ENCODE data around the gene MDN1. TPM values are rescaled to one million over a fixed set of nuclear protein-coding genes. Genes with fewer than 3 reads are reported as not detected.

MDN1 gene
- total and polyA plus RNA-seq, 2 of the 13 experiments (the other 11 are each of a cell fraction or from before 2014, with no cell fraction given) = 18.8 to 52.9 TPM

DNA sequence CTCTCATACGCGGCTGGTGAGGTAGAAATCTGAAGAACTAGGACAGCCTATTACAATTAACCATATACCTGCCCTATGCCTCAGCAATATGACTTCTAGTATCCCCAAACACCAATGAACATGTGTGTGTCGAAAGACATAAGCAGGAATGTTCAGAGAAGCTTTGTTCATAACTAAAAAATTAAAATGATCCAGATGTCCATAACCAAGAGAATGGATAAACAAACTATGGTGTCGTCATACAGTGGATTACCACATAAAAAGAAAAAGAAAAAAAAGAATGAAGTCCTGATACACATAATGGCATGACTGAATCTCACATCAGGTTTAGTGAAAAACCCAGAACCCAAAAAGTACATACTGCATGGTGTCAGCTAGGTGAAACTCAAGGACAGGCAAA, 73.9 kb downstream of the MDN1 start (continued):
- TF ChIP-seq, protein P1, sequence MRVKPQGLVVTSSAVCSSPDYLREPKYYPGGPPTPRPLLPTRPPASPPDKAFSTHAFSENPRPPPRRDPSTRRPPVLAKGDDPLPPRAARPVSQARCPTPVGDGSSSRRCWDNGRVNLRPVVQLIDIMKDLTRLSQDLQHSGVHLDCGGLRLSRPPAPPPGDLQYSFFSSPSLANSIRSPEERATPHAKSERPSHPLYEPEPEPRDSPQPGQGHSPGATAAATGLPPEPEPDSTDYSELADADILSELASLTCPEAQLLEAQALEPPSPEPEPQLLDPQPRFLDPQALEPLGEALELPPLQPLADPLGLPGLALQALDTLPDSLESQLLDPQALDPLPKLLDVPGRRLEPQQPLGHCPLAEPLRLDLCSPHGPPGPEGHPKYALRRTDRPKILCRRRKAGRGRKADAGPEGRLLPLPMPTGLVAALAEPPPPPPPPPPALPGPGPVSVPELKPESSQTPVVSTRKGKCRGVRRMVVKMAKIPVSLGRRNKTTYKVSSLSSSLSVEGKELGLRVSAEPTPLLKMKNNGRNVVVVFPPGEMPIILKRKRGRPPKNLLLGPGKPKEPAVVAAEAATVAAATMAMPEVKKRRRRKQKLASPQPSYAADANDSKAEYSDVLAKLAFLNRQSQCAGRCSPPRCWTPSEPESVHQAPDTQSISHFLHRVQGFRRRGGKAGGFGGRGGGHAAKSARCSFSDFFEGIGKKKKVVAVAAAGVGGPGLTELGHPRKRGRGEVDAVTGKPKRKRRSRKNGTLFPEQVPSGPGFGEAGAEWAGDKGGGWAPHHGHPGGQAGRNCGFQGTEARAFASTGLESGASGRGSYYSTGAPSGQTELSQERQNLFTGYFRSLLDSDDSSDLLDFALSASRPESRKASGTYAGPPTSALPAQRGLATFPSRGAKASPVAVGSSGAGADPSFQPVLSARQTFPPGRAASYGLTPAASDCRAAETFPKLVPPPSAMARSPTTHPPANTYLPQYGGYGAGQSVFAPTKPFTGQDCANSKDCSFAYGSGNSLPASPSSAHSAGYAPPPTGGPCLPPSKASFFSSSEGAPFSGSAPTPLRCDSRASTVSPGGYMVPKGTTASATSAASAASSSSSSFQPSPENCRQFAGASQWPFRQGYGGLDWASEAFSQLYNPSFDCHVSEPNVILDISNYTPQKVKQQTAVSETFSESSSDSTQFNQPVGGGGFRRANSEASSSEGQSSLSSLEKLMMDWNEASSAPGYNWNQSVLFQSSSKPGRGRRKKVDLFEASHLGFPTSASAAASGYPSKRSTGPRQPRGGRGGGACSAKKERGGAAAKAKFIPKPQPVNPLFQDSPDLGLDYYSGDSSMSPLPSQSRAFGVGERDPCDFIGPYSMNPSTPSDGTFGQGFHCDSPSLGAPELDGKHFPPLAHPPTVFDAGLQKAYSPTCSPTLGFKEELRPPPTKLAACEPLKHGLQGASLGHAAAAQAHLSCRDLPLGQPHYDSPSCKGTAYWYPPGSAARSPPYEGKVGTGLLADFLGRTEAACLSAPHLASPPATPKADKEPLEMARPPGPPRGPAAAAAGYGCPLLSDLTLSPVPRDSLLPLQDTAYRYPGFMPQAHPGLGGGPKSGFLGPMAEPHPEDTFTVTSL (CRISPR knock-in tag; IDR thresholded peaks at IDR 0.05; ENCODE audit: borderline replicate concordance) = no peak
- TF ChIP-seq AGO2 (optimal IDR thresholded peaks at IDR 0.05; ENCODE audit: low read depth, low read length) = no peak

DNA sequence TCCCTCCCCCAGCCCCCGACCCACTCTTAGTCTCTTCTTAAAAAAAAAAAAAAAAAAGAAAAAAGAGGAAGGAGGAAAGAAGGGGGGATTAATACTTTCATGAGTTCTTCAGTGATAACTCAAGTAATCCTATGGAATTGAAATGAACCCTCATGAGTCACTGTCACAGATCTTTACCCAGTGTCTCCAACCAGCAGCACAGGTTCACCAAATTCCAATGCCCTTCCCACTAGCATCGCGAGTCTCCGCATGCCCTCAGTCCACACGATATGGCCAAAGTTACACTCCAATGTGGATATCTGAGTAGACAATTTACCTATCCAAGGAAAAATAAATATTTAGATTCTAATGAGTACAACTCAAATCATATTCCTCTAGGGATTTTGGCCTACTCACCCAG, 74.5 kb downstream of the MDN1 start:
- TF ChIP-seq ZSCAN21 (CRISPR knock-in tag; IDR thresholded peaks at IDR 0.05; ENCODE audit: borderline replicate concordance) = no peak
- TF ChIP-seq ZNF615 (CRISPR knock-in tag; IDR thresholded peaks at IDR 0.05; ENCODE audit: borderline replicate concordance) = no peak
- TF ChIP-seq, protein P2, sequence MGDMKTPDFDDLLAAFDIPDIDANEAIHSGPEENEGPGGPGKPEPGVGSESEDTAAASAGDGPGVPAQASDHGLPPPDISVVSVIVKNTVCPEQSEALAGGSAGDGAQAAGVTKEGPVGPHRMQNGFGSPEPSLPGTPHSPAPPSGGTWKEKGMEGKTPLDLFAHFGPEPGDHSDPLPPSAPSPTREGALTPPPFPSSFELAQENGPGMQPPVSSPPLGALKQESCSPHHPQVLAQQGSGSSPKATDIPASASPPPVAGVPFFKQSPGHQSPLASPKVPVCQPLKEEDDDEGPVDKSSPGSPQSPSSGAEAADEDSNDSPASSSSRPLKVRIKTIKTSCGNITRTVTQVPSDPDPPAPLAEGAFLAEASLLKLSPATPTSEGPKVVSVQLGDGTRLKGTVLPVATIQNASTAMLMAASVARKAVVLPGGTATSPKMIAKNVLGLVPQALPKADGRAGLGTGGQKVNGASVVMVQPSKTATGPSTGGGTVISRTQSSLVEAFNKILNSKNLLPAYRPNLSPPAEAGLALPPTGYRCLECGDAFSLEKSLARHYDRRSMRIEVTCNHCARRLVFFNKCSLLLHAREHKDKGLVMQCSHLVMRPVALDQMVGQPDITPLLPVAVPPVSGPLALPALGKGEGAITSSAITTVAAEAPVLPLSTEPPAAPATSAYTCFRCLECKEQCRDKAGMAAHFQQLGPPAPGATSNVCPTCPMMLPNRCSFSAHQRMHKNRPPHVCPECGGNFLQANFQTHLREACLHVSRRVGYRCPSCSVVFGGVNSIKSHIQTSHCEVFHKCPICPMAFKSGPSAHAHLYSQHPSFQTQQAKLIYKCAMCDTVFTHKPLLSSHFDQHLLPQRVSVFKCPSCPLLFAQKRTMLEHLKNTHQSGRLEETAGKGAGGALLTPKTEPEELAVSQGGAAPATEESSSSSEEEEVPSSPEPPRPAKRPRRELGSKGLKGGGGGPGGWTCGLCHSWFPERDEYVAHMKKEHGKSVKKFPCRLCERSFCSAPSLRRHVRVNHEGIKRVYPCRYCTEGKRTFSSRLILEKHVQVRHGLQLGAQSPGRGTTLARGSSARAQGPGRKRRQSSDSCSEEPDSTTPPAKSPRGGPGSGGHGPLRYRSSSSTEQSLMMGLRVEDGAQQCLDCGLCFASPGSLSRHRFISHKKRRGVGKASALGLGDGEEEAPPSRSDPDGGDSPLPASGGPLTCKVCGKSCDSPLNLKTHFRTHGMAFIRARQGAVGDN (CRISPR knock-in tag; IDR thresholded peaks at IDR 0.05) = no peak
- DNase-seq (ENCODE audit: low spot score) (no peak), FAIRE-seq (no peak), ATAC-seq (no peak)
- 99% methylated on average over 5 of the region's 5 CpGs for WGBS (ENCODE audit: low lambda C conversion rate)
- BruUV-seq (replicated peaks) = no TSS peak
- Histone ChIP-seq H3K4me1 (ENCODE audit: insufficient read depth, low read length) (no peaks in the 10 kb centered on the region), H3K36me3 (replicated peaks in 1 of 2; ENCODE audit: control insufficient read depth in 1 of 2, insufficient read depth in 2 of 2, low read length in 2 of 2) (peaks cover 13 to 60% of the 10 kb centered on the region in 2 experiments), H3K9me3 (ENCODE audit: low read length) (no peaks in the 10 kb centered on the region), H3K79me2 (ENCODE audit: insufficient read depth, low read length) (no peaks in the 10 kb centered on the region), H3K27ac (ENCODE audit: extremely low read length, insufficient read depth, low read length) (no peak overlapping the region), H4K20me1 (ENCODE audit: insufficient read depth, low read length) (no peaks in the 10 kb centered on the region), H3K4me2 (ENCODE audit: low read depth, low read length) (no peak overlapping the region), H3K27me3 (ENCODE audit: control insufficient read depth in 1 of 2, insufficient read depth in 2 of 2, low read length in 2 of 2) (no peaks in the 10 kb centered on the region), H3K4me3 (replicated peaks in 1 of 3; ENCODE audit: insufficient read depth in 1 of 3, low read depth in 2 of 3, low read length in 3 of 3) (no peak overlapping the region), H2AFZ (ENCODE audit: low read length) (no peak overlapping the region), H3K9ac (ENCODE audit: insufficient read depth, low read depth, low read length) (no peak overlapping the region)
- in situ Hi-C loops (cut with HindIII; ENCODE audit: extremely low pct_ligation_motif_present, low pct_unique_long_range_greater_than_20kb) (no loop called here), intact Hi-C loops (cut with micrococcal nuclease; ENCODE audit: unreplicated experiment) (no loop called here)
- ChIA-PET CTCF (ENCODE audit: low intra/inter-chr PET ratio, low total read pairs) (no interaction called here), POLR2A (no interaction called here)

Measured in HepG2 (cell line).